HG03442 (cell line): Measurements from ENCODE around the gene IQCE.

Source experiments
- ATAC-seq: cut with Tn5 transposase; IDR thresholded peaks from one replicate; pipeline ENCODE4 v1.9.1; 2021; ENCODE audit warnings: mild to moderate bottlenecking, moderate library complexity; ENCODE audit not compliant: unreplicated experiment

The IQCE gene

DNA sequence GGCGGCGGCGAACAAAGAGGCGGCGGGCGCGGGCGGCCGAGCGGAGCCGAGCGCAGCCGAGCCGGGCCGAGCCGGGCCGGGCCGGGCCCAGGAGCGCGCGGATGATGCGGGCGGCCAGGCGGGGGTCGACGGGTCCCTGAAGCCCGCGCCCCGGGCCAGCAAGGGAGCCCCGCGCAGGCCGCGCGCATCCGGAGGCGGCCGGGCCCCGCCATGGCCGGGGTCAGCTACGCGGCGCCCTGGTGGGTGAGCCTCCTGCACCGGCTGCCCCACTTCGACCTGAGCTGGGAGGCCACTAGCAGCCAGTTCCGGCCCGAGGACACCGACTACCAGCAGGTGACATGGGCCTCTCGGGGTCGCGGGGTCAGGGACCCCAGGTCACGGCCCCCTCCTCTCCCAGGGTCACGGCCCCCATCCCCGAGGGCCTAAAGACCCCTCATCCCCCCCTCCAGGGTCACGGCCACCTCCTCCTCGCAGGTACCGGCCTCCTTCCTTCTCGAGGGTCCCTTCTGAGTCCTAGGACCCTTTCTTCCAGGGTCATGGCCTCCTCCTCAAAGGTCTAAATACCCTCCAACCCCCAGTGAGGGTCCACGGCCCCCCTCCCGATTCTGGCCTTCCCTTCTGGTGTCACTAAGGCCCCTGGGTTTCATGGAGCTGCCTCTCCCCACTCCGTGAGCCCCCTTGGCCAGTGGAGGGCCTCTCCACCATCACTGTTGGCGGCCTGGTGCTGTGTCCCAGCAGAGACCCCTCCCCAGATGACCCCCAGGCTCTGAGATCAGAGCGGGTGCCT, 73.4 kb downstream of the IQCE start, which contains the start of gene TTYH3:
Gene TTYH3 (plus strand): TSS at position 41 of the 787 bp plus-strand sequence. CDS start 170 bp downstream, at position 211.
- peak; percentile 40 for ATAC-seq

DNA sequence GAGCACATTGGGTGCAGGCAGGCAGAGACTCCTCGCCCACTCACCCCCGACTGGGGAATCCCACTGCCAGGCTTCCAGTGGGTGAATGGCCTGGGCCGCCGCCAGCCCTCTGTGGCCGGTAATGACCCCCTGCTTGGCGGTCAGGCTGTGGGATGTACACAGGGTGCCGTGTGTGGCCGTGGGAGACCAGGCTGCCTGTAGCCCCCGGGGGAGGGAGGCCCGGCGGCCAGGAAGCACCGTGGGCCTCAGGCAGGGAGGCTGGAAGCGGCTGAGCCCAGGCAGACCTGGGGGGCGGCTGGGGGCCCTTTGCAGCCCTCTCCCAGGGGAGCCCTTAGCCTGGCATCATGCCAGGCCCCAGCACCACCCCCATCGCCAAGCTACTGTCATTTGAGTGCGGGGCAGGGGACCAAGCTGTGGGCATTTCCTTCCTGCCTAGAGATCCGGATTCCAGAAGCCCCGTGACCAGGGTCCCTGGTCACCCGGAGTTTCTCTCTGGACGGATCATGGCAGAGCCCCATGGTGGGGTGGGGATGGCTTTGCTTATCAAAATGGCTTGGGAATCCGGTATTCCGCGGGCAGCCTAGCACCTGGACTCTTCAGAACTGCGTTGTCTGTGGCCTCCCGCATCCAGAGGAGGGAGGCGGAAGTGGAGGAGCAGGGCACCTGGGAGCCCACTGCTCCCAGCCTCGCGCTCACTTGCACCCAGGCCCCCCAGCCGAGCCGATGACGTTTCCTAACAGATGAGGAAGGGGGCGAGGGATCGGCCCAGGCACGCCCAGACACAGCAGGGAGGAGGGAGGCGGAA, 74.2 kb downstream of the IQCE start:
- ATAC-seq: no peak

DNA sequence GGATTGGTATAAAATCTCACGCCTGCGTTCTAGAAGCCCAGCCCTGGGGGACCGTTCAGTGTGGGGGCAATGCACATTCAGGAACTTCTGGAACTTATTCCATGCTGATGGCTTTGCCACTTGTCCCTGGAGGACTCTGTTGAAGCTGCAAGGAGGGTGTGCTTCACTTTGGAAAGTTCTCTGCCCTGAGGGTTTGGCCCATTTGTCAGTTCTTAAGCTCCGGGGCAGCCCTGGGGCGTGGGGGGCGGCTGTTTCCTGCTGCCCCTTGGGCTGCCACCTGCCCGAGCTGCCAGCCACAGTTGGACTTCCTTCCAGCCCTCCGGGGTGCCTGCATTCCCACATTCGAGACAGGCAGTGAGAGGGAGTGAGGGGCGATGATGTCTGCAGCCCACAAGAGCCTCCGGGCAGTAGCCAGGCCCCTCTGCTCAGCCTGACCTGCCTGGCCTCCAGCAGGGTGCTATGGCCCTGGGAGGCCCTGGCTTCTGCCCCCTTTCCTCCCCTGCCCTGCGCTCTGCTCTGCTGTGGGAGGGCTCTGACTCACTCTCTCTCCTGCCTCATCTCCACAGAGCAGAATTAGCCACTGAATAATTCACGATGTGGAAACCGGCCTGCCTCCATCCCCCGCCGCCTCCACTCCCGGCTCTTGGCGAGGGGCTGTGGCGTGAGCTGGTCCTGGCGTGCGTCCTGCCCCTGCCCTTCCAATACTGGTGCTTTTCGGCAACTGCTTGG, 74.9 kb downstream of the IQCE start:
- no peak for ATAC-seq

DNA sequence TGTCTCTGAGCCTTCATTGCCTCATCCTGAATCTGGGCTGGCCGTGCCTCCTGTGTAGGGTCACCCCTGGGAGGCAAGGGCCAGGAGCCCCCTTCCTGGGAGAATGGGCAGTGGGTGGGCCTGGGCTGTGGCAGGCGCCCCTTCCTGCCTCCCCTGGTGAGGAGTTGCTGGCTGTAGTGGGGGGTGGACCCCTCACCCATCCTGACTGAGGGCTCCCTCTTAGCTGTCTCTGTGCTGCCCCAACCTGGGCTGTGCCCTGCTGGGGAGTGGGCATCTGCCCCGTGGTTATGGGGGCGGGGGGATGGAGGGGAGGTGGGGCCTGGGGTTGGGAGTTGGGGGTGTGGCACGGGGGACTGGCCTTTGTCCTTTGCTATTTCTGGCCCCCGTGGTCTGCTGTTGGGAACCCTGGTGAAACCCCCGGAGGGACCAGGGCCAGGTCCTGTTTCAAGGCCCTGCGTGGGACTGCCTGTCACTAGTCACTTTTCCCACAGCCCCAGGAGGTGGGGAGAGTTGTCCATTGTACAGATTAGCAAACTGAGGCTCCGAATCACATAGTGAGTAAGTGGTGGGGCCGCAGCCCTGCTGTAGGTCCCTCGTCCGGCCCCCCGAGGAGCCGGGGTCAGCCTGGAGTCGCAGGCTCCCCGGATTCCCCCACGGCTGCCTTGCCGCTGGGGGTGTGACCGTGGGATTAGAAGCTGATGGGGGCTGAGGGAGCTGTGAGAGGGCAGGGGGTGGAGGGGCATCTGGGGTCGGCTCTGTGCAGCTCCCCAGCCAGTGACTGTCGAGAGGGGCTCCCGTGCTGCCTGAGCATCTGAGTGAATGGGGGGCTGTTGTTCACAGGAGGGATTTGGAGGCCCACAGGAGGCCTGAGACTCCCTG, 75.7 kb downstream of the IQCE start:
- no peak for ATAC-seq

DNA sequence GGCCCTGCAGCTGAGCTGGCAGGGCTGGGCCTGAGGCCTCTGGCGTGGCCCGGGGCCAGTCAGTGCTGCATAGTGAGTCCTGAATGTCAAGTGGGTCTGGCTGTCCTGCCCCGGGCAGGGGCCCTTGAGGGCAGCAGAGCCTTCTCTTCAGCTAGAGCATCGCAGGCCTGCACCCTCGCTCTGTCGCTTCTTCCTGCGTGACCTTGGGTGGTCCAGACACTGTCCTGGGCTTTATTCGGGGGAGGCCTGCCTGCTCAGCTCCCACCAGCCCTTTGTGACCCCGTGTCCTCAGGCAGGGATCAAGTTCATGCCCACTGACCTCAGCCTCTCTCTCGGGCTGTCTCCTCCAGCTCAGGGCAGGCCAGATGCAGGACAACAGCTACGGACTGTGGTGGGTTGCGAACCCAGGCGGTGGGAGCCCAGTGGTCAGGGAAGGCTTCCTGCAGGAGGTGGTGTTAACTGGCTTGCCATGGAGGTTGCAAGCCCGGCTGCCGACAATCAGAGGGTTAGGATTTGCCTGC, 76.4 kb downstream of the IQCE start:
- no peak for ATAC-seq

DNA sequence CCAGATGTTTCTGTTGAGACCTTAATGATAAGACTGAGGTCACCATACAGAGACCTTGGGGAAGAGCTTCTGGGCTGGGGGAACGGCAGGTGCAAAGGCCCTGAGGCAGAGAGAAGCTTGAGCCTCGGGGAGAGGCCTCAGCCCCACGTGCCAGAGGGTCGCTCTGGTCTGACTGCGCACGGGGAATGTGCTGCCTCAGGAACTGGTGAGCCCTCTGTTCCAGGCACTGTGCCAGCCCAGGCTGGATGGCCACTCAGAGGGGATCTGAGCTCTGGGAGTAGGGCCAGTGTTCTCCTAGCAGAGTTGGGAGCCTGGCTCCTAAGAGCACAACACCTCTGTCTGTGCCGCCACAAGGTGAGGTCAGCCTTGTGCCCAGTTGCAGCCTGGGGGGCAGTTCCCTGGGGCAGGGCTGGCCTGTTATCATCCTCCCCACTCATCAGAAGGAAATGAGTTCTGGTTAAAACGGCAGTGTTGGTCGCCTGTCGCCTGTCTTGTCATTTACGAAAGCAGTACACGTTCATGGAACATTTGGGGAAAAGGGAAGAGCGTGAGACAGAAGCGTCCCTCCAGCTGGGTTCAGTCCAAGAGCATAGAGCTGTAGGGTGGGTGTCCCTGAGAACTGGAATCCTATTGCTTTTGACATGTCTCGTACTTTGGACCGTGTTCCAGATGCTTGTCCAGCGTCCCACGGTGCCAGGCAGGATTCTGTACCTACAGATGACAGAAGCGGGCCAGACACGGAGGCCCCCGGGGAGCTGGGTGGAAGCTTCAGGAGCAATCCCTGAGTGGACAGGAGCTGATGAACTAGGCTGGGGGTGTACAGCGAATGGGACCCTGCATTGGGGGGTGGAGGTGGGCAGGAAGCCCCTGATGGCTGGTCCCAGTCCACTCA, 77.3 kb downstream of the IQCE start:
- ATAC-seq: no peak

DNA sequence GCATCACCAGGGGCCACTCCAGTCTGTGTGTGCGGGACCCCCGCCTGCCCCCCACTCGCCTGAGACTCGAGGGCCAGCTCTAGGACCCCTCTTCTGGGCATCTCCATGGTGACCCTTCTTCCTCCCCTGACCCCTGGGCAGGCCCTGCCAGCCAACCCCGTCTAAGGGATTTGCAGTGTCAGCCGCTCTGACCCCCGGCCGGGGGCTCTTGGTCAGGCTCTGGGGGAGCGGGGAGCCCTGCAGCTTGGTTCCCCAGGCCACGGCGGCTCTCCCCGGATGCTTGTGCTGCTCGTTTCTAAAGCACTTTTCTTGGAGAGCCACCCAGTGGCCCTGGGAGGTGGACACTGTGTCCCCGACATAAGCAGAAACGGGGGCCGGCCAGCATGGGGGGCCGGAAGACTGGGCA, 78.3 kb downstream of the IQCE start:
- ATAC-seq: no peak

DNA sequence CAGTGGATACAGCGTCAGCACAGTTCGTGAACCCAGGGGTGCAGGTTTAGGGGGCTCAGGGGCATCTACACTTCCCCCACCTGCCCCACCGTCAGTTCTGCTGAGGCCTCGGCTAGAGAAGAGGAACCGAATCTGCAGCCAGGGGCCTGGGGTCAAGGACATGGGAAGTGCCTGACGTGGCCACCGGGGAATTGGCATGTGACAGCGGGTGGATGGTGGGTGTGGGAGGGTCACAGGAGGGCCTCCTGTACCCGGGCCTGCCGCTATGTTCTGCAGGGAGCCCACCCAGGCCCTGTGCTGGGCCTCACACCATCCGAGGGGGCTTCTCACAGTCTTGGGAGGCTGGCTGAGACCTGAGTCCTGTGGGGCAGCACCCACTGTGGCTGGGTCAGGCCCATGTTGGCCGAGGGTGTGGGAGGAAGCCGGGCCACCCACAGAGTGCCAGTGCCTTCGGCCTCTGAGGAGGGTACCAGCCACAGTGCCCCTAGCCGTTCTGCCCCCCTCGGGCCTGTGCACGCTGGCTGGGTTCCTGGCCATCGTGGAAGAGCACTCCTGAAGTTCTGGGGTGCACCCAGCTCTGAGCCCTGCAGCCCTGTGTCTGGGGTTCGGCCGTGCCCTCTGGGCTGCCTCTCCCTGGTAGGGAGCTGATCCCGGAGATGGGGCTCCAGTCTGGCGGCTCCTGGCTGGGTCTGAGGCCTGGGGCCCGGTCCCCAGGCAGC, 78.9 kb downstream of the IQCE start:
- no peak for ATAC-seq

DNA sequence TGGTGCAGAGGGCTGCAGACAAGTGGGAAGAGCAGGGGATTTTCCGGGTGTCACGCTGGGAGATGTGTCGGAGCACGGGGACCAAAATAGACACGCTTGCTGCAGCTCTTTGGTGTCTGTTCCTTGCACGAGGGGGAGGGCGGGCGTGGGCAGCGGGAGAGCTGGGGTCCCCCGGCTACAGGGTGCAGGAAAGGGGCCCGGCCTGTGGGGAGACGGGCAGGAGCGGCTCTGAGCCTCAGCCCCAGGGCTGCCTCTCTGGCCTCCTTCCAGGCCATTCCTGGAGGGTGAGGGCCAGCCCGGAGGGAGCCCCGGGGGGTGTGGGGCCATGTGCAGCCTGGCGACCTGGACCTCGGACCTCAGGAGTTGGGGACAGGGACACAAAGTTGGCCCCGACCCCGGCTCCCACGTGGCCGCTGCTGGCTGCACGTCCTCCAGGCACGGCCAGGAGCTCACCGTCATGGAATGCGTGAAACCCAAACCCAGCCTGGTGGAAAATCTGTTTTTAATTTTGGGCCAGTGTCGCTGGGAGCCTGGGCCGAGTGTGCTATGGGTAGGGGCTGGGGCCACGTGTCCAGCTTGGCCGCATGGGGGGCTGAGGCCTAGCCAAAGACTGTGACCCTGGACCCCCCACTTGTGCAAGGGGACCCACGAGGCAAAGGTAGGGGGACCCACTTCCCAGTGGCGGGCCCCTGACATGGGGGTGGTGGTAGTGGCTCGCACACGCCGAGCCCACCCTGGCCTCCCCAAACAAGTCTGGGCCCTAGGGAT, 79.6 kb downstream of the IQCE start:
- no peak for ATAC-seq

DNA sequence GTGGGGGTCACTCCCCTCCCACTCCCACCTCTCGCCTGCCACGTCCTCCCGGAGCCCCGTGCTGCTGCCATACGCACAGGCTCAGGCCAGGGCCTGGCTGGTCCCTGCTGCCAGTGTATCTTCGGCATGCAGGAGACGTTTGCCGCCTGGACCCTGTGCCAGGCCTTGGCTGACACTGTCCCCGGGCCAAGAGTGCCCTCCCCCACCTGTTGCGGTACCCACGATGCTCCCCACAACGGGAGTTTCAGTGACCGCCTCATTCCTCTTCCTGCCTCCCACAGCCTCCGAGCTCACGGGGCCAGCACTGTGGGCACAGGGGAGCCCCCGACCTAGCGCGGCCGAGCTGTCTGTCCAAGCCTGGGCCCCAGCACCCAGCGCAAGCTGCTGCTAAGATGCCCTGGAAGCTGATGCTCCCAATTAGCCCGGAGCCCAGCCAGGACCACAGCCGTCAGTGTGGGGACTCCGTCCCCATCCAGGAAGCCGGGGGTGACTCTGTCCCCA, 80.5 kb downstream of the IQCE start:
- no peak for ATAC-seq

DNA sequence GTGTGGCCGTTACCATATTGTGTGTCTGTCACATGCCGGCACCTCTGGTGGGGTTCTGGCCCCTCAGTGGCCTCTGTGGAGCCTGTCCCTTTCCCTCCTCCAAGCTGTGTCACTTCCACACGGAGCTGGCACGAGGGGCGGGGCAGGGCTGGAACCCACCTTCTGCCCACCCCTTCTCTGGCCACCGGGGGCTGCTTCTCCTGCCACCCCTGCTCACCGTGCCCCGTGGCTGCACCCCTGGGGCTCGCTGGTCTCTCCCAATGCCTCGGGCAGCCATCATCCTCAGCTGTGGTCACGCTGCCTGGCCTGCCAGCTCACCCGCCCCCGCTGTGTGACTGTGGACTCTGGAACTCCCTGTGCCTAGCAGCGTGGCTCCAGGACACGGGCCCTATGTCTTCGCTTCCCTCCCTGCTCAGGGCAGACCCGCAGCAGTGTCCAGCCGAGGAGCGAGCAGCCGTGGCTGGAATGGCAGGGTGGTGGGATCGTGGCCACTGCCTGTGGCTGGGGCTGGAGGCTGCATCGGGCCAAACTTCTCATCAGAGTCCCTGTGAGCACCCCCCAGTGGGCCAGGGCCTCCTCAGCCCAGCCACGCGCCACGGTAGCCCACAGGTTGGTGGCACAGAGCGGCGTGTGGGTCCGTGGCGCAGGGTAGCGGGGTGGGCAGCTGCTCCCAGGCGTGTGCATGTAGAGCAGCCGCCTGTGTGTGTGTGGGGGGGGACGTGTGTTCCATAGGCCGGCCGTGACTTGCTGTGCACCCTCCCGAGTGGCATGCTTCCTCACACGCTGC, 81.1 kb downstream of the IQCE start:
- ATAC-seq: no peak

DNA sequence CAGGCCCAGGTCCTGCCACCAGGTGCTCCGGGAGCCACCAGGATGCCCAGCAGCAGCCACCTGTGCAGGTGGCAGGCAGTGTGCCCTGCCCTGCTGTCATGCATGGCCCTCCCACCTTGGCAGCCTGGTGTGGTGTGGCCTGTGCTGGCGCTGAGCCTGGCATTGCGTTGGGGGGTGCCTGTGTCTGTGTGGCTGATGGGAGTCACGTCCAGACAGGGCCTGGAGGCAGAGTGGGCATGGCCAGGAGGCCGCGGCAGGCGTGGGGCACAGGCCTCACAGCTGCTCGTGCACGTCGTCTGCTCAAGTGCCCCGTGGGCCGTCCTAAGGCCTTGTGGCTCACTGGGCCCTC, 81.7 kb downstream of the IQCE start:
- no peak for ATAC-seq

DNA sequence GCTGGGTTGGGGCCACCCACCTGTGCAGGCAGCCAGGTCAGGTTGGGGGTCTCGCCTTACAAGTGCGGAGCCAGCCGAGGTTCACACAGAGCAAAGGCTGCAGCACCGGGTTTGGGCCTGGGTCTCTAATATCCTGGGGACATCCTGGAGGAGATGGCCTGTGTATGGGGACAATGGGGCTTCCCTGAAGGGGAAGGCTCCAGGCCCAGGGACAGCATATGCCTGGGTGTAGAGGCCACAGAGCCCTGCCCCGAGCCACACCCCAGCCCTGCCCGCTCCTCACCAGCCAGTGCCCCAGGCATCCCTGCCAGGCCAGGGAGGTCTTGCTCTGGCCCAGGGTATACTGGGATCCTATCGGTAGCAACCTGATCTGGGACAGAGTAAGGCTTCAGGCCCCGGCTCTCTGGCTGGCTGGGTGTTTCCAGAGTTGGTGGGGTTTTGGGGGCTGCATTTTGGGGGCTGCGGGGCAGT, 82.1 kb downstream of the IQCE start:
- no peak for ATAC-seq

DNA sequence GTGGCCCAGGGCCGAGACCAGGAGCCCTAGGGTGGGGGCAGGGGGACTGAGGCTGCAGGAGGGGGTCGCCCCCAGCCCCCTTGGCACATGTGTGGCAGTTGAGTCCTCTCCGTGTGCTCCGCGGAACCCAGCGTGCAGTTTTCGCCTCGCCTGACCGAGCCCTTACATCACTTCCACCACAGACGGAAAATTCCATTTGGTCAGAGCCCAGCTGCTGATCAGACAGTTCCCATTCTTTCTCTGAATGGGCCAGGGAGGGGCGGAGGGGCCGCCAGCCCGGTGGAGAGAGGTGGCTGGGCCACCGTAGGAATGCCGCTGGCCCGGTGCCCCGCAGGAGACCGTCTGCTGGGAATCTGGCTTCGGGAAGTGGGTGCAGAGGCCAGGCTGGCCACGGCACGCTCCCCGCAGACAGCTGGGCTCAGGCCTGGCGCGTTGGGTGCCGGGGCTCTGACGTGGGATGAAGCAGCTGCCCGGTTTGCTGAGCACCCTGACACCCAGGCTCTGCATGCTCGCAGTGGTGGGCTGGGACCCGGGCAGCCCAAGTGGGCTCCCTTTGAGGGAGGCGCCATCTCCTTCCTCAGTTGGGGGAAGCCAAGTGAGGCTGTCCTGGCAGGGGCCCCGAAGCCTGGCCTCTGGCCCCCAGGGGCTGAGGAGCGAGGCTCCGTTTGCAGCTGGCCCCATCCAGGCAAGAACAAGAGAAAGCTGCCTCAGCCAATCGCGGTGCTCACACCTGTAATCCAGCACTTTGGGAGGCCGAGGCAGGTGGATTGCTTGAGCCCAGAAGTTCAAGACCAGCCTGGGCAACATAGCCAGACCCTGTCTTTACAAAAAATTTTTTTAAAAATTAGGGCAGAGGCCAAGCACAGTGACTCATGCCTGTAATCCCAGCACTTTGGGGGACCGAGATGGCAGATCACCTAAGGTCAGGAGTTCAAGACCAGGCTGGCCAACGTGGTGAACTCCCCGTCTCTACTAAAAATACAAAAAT, 82.9 kb downstream of the IQCE start:
- ATAC-seq: no peak

DNA sequence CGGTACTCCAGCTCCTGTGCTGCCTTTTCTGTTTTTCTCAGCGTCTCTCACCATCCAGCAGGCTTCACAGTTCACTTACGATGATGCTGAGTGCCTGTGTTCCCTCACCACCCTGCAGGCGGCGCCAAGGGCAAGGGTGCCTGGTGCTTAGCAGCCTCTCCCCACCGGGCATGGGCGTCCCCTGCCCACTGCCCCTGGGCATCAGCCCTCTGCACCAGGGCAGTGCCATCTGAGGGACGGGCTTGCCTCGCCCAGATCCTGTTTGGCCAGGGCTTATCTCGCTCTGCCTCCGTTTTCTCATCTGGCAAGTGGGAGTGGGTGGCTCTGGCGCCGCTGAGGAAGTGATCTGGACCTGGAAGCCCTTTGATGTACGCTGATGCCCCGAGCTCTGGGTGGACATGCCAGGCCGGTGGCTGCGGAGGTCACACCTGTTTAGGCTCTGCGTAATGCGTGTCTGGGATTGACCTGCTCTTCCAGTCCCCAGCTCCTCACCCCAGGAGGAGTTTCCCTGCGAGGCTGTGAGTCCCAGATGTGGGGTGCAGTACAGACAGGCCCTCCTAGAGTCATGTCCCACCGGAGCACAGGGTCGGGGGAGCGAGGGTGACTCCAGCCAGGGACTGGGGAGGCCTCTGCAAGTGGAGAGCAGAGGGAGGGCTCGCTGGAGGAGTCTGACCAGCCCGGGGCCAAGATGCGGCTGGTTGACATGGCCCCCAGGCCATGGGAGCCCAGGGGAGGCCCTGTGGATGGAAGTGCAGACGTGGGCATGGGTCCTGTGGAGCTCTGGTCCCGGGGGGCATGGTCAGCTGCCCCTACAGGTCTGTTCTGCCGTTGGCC, 84.8 kb downstream of the IQCE start:
- no peak for ATAC-seq
